T1000 (cell line): ENCODE results near the gene UNC93B1.
A peak's percentile ranks its signal among the peaks of the same experiment; 100 is the strongest.

ENCODE experiments used
- DNase-seq: peaks from one replicate; lab custom pipeline; 2025; ENCODE audit warnings: mixed read lengths; lab: John Stamatoyannopoulos, UW

The UNC93B1 gene

DNA sequence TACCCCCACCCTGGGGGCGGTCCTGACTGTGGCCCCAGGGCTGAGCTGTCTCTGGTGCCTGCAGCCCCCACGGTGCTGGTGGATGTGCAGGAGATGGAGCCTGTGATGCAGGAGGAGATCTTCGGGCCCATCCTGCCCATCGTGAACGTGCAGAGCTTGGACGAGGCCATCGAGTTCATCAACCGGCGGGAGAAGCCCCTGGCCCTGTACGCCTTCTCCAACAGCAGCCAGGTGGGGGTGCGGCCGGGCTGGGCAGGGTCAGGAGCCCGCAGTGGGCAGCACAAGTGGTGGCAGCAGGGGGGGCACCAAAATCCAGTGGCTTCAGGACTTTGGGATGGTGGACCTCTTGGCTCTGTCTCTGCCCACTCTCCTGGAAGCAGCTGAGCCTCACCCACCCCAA, 18.6 kb upstream of the UNC93B1 start:
- no peak for DNase-seq

- DNase-seq: no peak
Measured at GRCh38 chr11:68021167-68021787, 17.4 kb upstream of the UNC93B1 start.

DNA sequence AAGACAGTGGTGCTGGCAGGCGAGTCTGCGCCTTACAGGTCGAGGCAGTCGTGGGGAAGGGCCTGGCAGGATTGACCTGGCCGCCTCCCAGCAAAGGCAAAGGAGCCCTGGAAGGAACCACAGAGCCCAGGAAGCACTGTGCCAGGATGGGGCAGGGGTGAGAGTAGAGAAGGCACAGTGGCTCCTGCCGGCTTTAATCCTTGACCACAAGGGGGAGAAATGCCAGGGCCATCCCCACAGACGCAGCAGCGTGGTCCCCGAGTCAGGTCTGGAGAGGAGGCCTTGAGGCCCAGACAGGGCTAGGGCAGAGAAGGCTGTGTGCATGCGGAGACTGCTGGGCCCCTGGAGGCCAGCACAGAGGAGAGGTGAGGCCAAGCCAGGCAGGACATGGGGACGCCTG, 16.7 kb upstream of the UNC93B1 start:
- DNase-seq: peak; percentile 32

- no peak for DNase-seq
Measured at GRCh38 chr11:68019486-68019885, 15.6 kb upstream of the UNC93B1 start.

DNA sequence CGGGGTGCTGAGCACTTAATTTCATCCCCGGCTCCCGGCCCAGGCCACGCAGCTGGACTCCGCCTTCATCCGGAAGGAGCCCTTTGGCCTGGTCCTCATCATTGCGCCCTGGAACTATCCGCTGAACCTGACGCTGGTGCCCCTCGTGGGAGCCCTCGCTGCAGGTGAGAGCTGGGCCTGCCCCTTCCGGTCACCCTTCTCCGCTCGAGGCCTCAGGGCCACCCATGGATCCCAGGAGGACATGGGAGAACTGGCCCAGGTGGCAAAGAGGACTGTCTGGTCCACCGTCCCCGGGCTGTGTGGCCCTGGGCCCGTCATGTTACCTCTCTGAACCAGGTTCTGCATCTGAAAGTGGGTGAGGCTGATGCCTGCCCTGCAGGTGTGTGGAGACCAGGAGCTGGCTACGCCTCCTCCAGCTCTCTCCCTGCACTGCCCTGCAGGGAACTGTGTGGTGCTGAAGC, 14.9 kb upstream of the UNC93B1 start:
- no peak for DNase-seq

GRCh38 chr11:68017980-68018729, 14.3 kb upstream of the UNC93B1 start:
- no peak for DNase-seq

DNA sequence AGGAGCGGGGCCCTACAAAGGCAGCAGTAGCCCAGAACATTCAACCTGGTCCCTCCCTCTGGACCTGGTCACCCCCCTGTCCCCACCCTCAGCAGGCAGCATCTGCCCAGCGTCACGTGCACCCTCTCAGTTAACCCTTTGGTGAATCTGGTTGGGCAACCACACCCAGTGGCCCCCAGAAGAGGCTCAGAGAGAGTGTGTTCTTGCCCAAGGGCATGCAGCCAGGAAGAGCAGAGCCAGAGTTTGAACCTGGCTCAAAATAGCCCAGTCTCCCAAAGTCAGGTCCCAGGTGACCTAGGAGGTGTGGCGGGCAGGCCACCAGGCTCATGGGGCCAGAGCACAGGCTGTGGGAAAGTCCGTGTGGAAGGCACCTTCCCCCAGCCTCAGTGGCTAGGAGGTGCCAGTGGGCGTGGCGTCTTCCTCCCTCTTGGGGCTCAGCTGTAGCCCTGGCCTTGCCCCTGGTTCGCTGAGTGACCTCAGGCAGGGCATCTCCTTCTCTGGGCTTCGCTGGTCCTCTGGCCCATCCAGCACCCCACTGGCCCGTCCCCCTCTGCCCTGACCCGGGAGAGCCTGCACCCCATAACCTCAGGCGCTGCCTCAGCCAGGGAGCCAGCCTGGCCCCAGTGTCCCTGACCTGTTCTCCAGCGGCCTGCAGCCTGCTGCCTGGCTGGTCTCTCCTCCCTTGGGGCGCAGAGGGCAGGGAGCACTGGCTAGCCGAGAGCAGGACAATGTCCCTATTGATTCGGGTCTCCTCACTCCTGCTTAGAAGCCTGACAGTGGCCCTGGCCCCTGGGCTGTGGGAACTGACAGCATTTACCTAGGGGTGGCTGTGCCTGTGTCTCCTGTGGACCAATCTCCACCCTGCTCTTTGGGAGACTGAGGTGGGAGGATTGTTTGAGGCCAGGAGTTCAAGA, 13.3 kb upstream of the UNC93B1 start:
- DNase-seq: no peak

DNA sequence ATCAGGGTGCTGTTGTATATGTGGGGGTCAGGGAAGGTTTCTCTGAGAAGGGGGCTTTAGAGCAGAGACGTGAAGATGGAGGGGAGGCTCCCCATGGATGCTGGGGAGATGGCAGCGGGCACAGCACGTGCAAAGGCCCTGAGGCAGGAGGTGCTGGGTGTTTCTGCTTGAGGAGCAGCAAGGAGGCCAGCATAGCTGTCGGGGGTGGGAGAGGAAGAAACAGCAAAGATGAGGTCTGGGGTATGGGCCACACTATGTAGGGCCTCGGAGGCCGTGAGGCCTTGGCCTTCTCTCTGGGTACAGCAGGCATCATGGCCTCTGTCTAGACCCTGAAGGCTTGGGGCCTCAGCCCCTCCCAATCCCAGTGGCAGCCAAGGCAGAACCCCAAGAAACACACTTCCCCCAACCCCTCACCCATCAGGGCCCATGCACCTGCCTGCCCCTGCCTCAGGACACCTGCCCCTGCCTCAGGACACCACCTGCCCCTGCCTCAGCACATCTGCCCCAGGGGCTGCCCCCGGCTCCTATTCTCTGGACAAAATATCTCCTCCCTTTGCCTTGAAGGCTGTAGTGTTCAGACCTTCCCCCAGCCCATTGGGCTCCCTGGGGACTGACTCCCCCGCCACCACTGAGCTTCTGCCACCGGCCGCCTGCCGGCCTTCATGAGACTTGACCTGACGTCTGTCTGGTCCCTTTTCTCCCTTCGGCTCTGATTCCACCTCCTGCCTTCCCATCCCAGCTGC, 12.4 kb upstream of the UNC93B1 start:
- no peak for DNase-seq

DNA sequence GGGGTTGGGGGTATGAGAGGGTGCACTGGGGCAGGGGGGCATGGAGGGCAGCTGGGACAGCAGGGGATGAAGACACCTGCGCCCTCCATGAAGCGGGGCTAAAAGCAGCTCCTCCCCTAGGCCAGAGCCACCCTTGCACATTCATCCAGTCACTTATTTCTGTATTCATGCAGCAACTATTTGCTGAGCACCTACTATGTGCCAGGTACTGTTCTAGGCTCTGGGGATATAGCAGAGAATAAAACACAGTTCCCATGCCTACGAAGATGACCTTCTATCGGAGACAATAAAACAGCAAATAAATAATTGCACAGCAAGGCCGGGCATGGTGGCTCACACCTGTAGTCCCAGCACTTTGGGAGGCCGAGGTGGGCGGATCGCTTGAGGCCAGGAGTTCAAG, 11.6 kb upstream of the UNC93B1 start:
- DNase-seq: no peak

- DNase-seq: no peak
Measured at GRCh38 chr11:68014947-68015447, 11.1 kb upstream of the UNC93B1 start.

- peak; percentile 85 for DNase-seq
Measured at GRCh38 chr11:68014157-68014946, 10.5 kb upstream of the UNC93B1 start.

GRCh38 chr11:68013611-68014156, 9.8 kb upstream of the UNC93B1 start:
- DNase-seq: no peak

DNA sequence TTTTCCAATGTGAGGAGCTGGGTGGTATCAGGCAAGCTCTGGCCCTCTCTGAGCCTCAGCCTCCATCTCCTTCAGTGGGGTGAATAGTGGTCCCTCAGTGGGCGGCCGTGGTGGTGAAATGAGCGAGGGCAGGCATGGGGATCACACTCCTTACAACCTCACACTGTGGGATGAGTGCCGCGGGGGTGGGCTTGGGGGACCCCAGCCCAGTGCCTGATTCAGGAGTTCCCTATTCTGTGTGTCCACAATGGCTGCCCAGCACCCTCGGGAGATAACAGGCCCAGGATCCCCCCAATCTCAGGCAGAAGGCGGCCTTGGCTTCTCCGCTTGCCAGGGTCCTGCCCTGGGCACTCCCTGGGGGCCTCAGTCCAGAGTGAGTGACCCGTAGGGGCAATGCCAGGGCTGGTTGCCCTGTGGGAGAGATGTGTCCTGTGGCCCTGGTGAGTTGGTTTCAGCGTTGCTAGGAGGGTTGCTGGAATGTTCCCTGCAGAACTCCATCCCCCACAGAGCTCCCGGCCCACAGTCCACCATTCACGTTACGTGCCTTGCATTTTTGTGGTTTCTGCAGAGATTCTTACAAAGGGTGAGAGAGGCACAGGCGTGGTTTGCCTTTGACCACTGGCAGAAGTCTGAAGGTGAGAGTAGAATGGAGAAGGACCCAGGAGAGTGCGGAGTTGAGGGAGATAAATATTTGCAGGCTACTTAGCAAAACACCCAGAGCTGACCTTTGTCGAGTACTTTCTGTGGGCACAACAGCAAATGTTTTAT, 9.1 kb upstream of the UNC93B1 start:
- peak; percentile 84 for DNase-seq

GRCh38 chr11:68012044-68012842, 8.3 kb upstream of the UNC93B1 start:
- DNase-seq: no peak

- no peak for DNase-seq
Measured at GRCh38 chr11:68011051-68011943, 7.4 kb upstream of the UNC93B1 start.

DNA sequence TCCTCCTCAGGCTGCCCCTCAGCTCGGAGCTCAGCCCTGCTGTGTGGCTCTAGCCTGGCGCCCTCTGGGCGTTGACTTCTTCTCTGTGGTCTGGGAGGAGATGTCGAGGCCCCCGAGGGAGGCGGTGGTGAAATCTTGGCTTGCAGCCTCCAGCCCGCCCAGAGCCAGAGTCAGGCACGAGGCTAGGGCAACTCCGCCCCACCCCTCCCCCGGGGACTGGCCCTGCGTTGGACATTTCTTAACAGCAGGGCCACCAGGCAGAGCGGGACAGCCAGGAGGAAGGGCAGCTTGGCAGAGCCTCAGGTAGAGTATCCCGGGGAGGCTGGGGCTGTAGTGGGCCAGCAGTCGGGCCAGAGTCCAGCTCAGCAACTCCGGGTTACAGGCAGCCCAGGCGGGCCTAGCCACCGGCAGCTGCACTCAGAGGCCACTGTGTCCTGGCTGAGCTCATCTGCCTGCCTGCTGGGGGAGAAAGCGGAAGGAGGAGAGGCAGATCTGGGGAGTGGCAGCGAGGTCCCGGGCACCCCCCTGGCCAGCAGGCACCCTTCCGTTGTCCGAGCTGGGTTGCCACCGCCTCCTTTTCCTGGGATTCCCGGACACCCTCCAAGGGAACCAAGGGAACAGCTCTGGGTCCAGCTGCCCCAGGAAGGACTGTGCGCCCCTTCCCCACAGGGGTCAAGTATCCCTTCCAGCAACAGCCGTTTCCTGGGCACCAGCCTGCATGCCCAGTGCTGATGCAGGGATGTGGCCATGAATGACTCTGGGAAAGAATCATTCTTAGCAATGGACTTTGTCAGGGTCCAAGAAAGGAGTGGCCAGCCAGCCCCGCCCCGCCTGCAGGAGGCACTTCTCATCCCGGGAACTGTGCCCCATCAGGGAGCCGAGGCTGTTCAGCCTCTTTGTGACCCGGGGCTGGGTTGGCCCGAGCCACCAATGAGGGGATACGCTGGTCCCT, 6.5 kb upstream of the UNC93B1 start, which contains the start of gene ALDH3B1:
Gene ALDH3B1, plus strand, starts transcription at position 238 of the 952 bp plus-strand sequence. CDS start 4,971 bp downstream, outside the sequence.
- DNase-seq: peak; percentile 85
